AG09309 (cell line): Measurements from ENCODE around the gene SLC4A1AP.

ENCODE experiments used
- DNase-seq: peaks from one replicate; pipeline ENCODE4 v3.0.0-alpha.2; 2010; ENCODE audit warnings: low read depth
- H3K4me3 ChIP-seq: 2 replicates; pipeline ENCODE4 v1.5.1; 2011; ENCODE audit warnings: mild to moderate bottlenecking, low read depth, low read length, moderate library complexity; ENCODE audit not compliant: control insufficient read depth
- TF ChIP-seq, protein P1 (sequence below): IDR thresholded peaks from 2 replicates; pipeline ENCODE4 v1.5.1; 2011; ENCODE audit warnings: mild to moderate bottlenecking, low read depth, low read length, inconsistent platforms; ENCODE audit not compliant: insufficient read depth, control insufficient read depth; ENCODE audit errors: missing control alignments

SLC4A1AP gene

DNA sequence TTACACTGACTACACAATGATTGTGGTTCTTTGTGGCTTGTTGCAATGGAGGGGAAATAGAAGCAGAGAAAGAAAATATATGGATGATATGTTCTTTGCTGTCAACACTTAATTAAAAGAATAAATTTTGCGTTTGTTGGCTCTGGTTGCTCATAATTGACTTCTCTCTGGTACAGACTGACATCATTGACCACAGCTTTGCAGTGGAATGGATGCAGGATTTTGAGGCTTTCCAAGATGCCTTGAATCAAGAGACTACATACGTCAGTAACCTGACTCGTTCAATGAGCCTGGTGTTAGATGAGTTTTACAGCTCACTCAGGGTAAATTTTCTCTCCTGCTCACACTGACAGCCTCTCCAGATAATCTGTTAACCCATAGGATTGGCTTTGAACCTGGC lies 25.0 kb upstream of the SLC4A1AP start:
- DNase-seq = no peak
- TF ChIP-seq, protein P1, sequence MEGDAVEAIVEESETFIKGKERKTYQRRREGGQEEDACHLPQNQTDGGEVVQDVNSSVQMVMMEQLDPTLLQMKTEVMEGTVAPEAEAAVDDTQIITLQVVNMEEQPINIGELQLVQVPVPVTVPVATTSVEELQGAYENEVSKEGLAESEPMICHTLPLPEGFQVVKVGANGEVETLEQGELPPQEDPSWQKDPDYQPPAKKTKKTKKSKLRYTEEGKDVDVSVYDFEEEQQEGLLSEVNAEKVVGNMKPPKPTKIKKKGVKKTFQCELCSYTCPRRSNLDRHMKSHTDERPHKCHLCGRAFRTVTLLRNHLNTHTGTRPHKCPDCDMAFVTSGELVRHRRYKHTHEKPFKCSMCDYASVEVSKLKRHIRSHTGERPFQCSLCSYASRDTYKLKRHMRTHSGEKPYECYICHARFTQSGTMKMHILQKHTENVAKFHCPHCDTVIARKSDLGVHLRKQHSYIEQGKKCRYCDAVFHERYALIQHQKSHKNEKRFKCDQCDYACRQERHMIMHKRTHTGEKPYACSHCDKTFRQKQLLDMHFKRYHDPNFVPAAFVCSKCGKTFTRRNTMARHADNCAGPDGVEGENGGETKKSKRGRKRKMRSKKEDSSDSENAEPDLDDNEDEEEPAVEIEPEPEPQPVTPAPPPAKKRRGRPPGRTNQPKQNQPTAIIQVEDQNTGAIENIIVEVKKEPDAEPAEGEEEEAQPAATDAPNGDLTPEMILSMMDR = no peak
- no peak overlapping the region for H3K4me3 ChIP-seq

DNA sequence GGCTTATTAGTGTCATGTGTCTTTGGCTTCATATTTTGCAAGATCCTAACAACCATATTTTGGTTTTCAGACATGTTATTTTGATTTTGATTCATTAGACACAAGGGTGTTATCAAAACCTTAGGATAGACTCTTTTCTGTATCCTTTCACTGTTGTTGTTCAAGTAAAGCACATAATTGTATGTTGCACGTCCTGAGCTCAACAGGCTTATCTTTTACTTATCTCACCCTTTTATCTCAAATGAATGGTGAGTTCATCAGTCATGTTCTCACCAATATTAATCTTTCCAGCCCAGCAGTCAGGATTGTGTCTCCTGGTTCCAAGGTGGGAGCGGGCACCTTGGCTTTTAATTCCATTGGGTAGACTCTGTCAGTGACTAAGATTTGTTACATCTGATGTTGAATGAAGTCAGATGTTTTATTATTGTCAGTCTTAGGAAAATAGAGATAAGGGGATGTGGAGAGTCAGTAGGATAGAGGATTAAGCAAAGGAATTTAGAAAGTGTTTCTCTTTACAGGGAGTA lies 22.9 kb upstream of the SLC4A1AP start:
- H3K4me3 ChIP-seq = no peak overlapping the region
- TF ChIP-seq, protein P1 = no peak
- no peak for DNase-seq

DNA sequence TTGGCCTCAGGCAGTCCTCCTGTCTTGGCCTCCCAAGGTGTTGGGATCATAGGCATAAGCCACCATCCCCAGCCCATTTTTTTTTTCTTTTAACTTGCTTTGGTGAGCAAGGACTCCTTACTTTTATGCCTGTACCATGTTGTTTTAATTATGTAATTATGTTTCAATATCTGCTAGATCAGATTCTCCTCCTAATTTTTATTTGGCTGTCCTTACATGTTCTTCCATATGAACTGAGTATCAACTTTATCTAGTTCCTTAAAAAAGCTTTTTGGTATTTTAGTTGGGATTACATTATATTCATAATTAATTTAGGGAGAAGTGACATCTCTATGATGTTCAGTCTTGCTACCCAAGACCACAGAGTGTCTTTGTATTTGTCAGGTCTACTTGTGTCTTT lies 18.5 kb upstream of the SLC4A1AP start:
- TF ChIP-seq, protein P1 = no peak
- no peak for DNase-seq
- H3K4me3 ChIP-seq = no peak overlapping the region

DNA sequence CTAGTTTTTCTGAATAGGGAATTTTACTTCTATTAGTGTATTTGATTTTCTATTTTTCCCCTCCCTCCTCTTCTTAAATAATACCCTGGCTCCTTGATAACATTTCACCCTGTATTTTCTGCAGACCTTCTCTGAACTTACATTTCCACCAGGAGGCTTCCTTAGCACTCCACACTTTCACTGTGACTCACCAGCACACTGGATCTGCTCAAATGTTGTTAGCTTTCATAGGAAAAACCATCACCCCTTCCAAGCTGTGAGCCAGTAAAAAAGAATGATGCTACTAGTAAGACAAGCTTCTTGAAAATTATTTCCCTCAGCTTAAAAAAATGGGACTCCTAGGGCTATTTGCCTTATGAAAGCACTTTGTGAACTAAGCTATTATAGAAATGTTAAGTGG lies 16.4 kb upstream of the SLC4A1AP start:
- DNase-seq = no peak
- no peak overlapping the region for H3K4me3 ChIP-seq
- TF ChIP-seq, protein P1 = no peak

DNA sequence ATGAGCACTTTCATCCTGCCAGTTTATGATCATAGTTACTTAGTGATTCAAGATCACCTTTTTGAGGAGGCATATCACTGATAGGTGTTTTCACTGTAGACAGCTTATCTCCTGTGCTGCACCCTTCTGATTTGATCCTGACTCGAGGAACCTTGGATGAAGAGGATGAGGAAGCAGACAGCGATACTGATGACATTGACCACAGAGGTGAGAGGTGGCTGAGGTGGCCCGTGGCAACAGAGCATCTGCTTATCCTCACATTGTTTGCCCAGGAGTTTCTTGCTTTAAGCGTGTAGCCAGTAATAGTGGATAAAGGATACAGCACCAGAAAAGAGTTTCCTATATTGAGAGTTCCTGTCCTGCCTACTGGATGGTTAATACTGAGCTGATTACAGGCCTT lies 16.0 kb upstream of the SLC4A1AP start:
- TF ChIP-seq, protein P1 = no peak
- no peak overlapping the region for H3K4me3 ChIP-seq
- DNase-seq = no peak

DNA sequence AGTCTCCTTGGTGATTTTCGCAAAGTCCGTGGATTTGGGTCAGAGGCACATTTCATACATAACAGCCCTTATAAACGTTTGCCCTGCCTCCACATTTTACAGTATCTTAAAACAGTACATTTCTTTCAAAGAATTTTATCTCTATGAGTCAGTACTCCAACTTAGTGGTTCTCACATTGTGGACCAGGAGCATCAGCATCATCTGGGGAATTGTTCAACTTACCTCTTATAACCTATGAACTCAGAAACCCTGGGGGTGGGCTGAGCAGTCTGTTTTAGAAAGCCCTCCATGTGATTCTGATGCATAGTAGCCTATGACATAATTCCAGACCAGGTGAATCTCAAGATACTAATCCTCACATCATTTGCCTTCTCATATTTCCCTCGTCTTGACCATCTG lies 12.6 kb upstream of the SLC4A1AP start:
- no peak for DNase-seq
- no peak overlapping the region for H3K4me3 ChIP-seq
- TF ChIP-seq, protein P1 = no peak

DNA sequence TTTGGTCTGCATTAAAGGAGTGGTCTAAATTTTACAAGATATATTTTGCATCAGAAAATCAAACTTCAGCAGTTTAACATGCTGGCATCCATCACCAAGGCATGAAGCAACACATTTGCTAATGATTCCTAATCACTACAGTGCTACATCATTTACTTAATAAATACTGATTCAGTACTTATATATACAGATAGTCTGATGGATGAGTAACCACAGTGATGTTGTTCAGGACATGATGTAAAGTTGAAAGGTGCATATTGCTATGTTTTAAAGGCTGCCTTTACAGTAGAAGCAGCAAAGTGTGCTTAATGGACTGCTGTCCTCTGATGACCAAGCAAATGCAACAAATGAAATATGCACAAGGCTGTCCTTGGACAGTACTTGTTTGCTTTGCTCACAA lies 11.3 kb upstream of the SLC4A1AP start:
- TF ChIP-seq, protein P1 = no peak
- no peak for DNase-seq
- H3K4me3 ChIP-seq = no peak overlapping the region
